ENCODE results near the gene GLUD2. TPM values are rescaled to one million over a fixed set of nuclear protein-coding genes. Genes with fewer than 3 reads are reported as not detected.

Gene GLUD2
- total RNA-seq, 1 experiment from 2014 or later: 1.0 TPM

DNA sequence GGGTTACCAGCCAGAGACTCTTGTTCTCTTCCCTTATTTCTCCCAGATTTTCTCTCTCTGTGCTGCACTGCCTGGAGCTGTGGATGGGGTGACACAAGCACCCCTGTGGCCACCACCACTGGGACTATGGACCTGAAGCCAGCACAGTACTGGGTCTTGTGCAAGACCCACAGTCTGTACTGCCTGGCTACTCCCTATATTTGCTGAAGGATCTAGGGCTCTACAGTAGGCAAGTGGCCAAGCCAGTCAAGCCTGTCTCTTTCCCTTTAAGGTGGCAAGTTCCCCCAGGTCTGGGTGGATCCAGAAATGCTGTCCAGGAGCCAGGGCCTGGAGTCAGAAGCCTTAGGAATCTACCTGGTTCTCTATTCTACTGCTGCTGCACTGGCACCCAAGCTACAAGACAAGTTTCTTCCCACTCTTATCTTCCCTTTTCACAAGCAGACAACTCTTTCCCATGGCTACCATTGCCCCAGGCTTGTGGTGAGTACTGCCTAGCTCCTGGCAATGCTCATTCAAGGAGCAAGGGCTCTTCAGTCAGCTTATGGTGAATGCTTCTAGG lies 33.4 kb upstream of the GLUD2 start:
- H3K23ac ChIP-seq (ENCODE audit: insufficient read length, low read depth, low read length): no peak overlapping the region
- TF ChIP-seq, protein P1, sequence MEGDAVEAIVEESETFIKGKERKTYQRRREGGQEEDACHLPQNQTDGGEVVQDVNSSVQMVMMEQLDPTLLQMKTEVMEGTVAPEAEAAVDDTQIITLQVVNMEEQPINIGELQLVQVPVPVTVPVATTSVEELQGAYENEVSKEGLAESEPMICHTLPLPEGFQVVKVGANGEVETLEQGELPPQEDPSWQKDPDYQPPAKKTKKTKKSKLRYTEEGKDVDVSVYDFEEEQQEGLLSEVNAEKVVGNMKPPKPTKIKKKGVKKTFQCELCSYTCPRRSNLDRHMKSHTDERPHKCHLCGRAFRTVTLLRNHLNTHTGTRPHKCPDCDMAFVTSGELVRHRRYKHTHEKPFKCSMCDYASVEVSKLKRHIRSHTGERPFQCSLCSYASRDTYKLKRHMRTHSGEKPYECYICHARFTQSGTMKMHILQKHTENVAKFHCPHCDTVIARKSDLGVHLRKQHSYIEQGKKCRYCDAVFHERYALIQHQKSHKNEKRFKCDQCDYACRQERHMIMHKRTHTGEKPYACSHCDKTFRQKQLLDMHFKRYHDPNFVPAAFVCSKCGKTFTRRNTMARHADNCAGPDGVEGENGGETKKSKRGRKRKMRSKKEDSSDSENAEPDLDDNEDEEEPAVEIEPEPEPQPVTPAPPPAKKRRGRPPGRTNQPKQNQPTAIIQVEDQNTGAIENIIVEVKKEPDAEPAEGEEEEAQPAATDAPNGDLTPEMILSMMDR (conservative IDR thresholded peaks at IDR 0.05): no peak
- no peak overlapping the region for H3K56ac ChIP-seq (ENCODE audit: insufficient read length, low read depth, low read length)
- H3K27ac Mint-ChIP-seq: no peak overlapping the region; a peak in 1 of 7 replicates
- H3K4ac ChIP-seq (ENCODE audit: low read depth, low read length): no peak overlapping the region
- H3K36me3 Mint-ChIP-seq (ENCODE audit: insufficient read depth in 1 of 3, low read depth in 3 of 3): peaks cover 0 to 2% (median 0%) of the 10 kb centered on the region in 3 experiments; a peak in 2 of 7 replicates
- no peak overlapping the region for H2AK5ac ChIP-seq (ENCODE audit: insufficient read length, low read length)
- no peaks in the 10 kb centered on the region for H3K79me1 ChIP-seq (ENCODE audit: insufficient read depth, low read depth, low read length, poor library complexity, severe bottlenecking)
- H3K9ac ChIP-seq (ENCODE audit: extremely low read depth, insufficient read length, low read length): no peak overlapping the region
- H3K27me3 Mint-ChIP-seq (ENCODE audit: low read depth): peaks cover 8% of the 10 kb centered on the region
- no peak overlapping the region for H2BK20ac ChIP-seq (ENCODE audit: low read depth, low read length, poor library complexity, severe bottlenecking)
- no peak overlapping the region for H2BK12ac ChIP-seq (ENCODE audit: insufficient read length, low read depth, low read length)
- H3K27ac ChIP-seq (ENCODE audit: insufficient read length, low read depth, low read length): no peak overlapping the region
- H4K5ac ChIP-seq (ENCODE audit: insufficient read length, low read depth, low read length): no peak overlapping the region
- no peak overlapping the region for H2BK5ac ChIP-seq (ENCODE audit: insufficient read length, low read length)
- no peaks in the 10 kb centered on the region for H3K23me2 ChIP-seq (ENCODE audit: insufficient read length, low read depth, low read length, poor library complexity, severe bottlenecking)
- no peak overlapping the region for H2AFZ ChIP-seq (ENCODE audit: low read length)
- H4K20me1 ChIP-seq (ENCODE audit: control insufficient read depth, insufficient read depth, insufficient read length): no peaks in the 10 kb centered on the region
- H4K91ac ChIP-seq (ENCODE audit: insufficient read length, low read depth, low read length): no peak overlapping the region
- no peak overlapping the region for H2BK120ac ChIP-seq (ENCODE audit: low read depth, low read length, poor library complexity, severe bottlenecking)
- H3K14ac ChIP-seq (ENCODE audit: insufficient read depth, low read length): no peak overlapping the region
- DNase-seq: no peak
- H3K79me2 ChIP-seq (ENCODE audit: insufficient read depth, low read length): no peaks in the 10 kb centered on the region
- H3K18ac ChIP-seq (ENCODE audit: insufficient read length, low read depth, low read length): no peak overlapping the region
- H3T11ph ChIP-seq (ENCODE audit: low read length): no peak overlapping the region
- no peak overlapping the region for H3K4me3 Mint-ChIP-seq
- H3K9me3 Mint-ChIP-seq: peaks cover 44 to 50% of the 10 kb centered on the region in 2 experiments
- no peak overlapping the region for H3K4me2 ChIP-seq (ENCODE audit: insufficient read depth, insufficient read length, low read length)
- no peak overlapping the region for H4K8ac ChIP-seq (replicated peaks; ENCODE audit: insufficient read length, low read depth, low read length)
- no peaks in the 10 kb centered on the region for H3K4me1 Mint-ChIP-seq
- H2BK15ac ChIP-seq (ENCODE audit: low read depth, low read length): no peak overlapping the region
- H3K4me1 ChIP-seq (ENCODE audit: insufficient read depth, low read length): no peaks in the 10 kb centered on the region
- no peaks in the 10 kb centered on the region for H3K27me3 ChIP-seq (ENCODE audit: insufficient read depth, low read length)
- peaks cover 32% of the 10 kb centered on the region for H3K9me3 ChIP-seq (ENCODE audit: control insufficient read depth, low read depth, low read length)

All from H9 (cell line).